HFFc6 (cell line): Measurements from ENCODE around the gene C19orf12. TPM values are rescaled to one million over a fixed set of nuclear protein-coding genes. Genes with fewer than 3 reads are reported as not detected.

Experiments
- DNase-seq: peaks from one replicate; pipeline ENCODE4 v3.0.0-alpha.2; 2018
- H3K27ac Mint-ChIP-seq: 2 replicates; pipeline ENCODE4 v1.8.0; 2020; ENCODE audit warnings: mild to moderate bottlenecking, mixed read lengths
- H3K27me3 Mint-ChIP-seq: 2 replicates; pipeline ENCODE4 v1.8.0; 2021; ENCODE audit warnings: mild to moderate bottlenecking, moderate library complexity, mixed read lengths; ENCODE audit not compliant: insufficient read depth
- H3K36me3 Mint-ChIP-seq: 2 replicates; pipeline ENCODE4 v1.8.0; 2021; ENCODE audit warnings: low read depth, mixed read lengths
- H3K4me1 Mint-ChIP-seq: 2 replicates; pipeline ENCODE4 v1.8.0; 2020; ENCODE audit warnings: low read depth, mixed read lengths
- H3K4me3 Mint-ChIP-seq: 2 replicates; pipeline ENCODE4 v1.8.0; 2020; ENCODE audit warnings: mild to moderate bottlenecking, moderate library complexity, mixed read lengths
- H3K9me3 Mint-ChIP-seq: 2 replicates; pipeline ENCODE4 v1.8.0; 2020; ENCODE audit warnings: mild to moderate bottlenecking, mixed read lengths
- total RNA-seq, 6 experiments: library from RNA; stranded (reverse); fragmentation: NEBNext Ultra II Directional; extraction: Animal tissue kit (Norgen Biotek cat#: 25700); gene quantifications; 2 replicates in 1 of 6; 3 replicates in 5 of 6; pipeline ENCODE4 v1.2.3, GENCODE V29; 2021
- TF ChIP-seq, protein P1 (sequence below): fragments of 200-600 bp; sonication (generic); IDR thresholded peaks from 2 replicates; pipeline ENCODE4 v1.5.0; 2021; ENCODE audit warnings: antibody characterized with exemption, mild to moderate bottlenecking

Gene C19orf12
- total RNA-seq, 6 experiments from 2014 or later, result 23.3 to 32.7 (median 24.7) TPM

DNA sequence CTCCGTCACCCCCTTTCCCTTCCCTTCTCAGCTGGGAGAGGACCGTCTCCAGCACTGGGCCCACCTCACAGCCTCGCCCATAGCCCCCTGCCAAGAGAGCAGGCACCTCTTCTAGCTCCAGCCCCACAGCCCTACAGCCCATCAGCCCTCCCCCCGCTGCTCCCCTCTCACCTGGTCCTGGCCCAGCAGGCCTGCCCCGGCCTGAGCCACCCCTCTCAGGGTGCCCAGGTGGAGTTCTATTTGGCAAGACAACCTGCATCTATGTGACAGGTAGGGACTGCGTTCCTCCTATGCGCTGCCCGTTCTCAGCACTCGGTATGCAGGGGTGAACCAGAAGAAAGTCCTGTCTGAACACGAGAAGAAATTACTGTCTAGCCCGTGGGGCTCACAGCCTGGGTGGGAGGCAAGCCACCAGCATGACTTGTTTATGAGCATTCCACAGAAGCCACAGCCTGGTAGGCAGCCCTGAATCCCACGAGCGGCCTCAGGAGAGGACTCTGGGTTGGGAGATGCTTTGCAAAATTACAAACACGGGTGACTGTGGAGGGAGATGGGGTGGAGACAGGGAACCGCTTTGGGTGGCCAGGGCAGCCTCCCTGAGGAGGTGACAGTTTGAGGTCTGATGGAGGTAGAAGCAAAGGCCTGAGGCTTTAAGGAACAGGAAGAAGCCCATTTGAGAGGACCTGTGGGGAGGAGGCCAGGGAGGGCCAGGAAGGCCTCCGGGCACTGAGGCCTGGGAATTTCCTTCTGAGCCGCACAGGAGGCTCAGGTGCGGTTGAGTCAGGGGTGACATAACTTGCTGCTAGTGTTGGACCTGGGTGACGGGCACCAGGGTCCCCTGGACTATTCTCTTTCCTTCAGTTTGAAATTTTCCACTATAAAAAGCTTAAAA, 51.0 kb downstream of the C19orf12 start:
- H3K27me3 Mint-ChIP-seq, result peaks cover 2% of the 10 kb centered on the region; the same call in 1 of the 2 replicates
- H3K9me3 Mint-ChIP-seq, result no peaks in the 10 kb centered on the region
- H3K4me1 Mint-ChIP-seq, result peaks cover 43% of the 10 kb centered on the region
- DNase-seq, result peak; percentile 41
- H3K36me3 Mint-ChIP-seq, result no peaks in the 10 kb centered on the region
- H3K4me3 Mint-ChIP-seq, result peak overlapping the region; percentile 75
- TF ChIP-seq, protein P1, sequence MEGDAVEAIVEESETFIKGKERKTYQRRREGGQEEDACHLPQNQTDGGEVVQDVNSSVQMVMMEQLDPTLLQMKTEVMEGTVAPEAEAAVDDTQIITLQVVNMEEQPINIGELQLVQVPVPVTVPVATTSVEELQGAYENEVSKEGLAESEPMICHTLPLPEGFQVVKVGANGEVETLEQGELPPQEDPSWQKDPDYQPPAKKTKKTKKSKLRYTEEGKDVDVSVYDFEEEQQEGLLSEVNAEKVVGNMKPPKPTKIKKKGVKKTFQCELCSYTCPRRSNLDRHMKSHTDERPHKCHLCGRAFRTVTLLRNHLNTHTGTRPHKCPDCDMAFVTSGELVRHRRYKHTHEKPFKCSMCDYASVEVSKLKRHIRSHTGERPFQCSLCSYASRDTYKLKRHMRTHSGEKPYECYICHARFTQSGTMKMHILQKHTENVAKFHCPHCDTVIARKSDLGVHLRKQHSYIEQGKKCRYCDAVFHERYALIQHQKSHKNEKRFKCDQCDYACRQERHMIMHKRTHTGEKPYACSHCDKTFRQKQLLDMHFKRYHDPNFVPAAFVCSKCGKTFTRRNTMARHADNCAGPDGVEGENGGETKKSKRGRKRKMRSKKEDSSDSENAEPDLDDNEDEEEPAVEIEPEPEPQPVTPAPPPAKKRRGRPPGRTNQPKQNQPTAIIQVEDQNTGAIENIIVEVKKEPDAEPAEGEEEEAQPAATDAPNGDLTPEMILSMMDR, result no peak
- H3K27ac Mint-ChIP-seq, result peak overlapping the region; percentile 98

DNA sequence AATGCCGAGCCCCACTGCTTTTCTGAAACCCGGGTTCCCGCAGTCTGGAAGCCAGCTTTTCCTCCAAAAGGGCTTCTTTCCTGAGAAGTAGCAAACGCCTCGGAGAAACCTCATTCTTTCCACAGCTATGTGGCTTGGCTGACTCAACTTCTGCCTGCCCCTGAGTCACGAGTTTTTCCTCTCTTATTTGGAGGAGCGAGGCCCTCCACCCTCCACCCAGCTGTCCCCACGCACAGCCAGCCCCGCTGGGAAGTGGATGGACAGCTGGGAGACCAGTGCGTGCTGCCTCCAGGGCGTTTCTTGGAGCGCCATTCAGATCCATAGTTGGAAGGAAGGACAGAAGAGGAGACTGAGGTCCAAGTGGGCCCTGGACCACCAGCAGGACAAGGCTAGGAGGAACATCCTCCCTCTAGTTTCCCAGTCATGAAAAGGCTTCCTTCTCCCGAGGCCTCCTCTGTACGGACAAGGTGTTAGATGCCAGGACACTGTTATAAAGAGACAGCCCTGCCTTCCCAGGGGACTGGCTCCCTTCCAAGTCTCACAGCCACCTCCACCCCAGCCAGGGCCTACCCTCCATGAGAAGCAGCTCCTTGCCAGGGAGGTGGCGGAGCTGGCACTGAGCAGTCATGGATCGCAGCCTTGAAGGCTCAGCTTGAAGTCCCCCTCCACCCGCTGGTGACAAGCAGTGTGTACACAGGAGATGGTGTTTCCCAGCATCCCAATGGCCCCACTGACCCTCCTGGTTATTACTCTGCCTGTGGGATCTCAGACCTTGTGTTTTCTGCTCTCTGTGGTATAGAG, 52.3 kb downstream of the C19orf12 start:
- TF ChIP-seq, protein P1, result no peak
- Mint-ChIP-seq H3K4me1 (peaks cover 50% of the 10 kb centered on the region), H3K27me3 (peaks cover 2% of the 10 kb centered on the region; the same call in 1 of the 2 replicates), H3K27ac (peak overlapping the region; percentile 98), H3K36me3 (no peaks in the 10 kb centered on the region), H3K4me3 (peak overlapping the region; percentile 87), H3K9me3 (no peaks in the 10 kb centered on the region)
- peak; percentile 90 for DNase-seq

DNA sequence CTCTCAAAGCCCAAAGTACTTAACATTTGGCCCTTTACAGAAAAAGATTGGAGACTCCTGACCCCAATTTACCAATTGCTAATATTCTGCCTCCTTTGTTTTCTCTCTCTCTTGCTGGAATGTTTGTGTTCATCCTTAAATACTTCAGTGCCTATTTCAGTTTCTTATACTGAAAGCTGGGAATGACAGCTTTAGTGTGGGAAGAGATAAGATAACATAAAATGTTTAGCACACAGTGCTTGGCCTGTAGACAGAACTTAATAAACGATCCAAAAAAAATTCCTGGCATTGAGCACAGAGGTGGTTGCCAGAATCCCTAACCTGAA, 52.8 kb downstream of the C19orf12 start:
- peaks cover 48% of the 10 kb centered on the region for H3K4me1 Mint-ChIP-seq
- TF ChIP-seq, protein P1, result no peak
- H3K4me3 Mint-ChIP-seq, result peak overlapping the region; percentile 87
- no peaks in the 10 kb centered on the region for H3K36me3 Mint-ChIP-seq
- peak overlapping the region; percentile 98 for H3K27ac Mint-ChIP-seq
- peaks cover 2% of the 10 kb centered on the region; the same call in 1 of the 2 replicates for H3K27me3 Mint-ChIP-seq
- no peaks in the 10 kb centered on the region for H3K9me3 Mint-ChIP-seq
- no peak for DNase-seq

DNA sequence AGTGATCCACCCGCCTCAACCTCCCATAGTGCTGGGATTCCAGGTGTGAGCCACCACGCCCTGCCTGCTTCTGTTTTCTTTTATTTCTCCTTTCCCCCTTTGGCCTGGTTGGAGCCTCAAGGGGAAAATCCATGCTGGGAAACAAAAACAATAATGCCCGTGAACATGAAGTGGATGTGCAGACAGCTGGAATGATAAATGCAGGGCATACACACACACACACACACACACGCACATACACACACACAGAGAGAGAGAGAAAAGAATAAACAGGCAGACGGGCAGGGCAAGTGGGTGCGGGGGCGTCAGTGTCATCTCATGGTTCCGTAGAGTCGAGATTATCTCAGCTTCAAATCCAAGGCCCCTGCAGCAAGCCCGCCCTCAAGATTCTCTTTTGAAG, 54.2 kb downstream of the C19orf12 start:
- Mint-ChIP-seq H3K27ac (no peak overlapping the region), H3K36me3 (no peaks in the 10 kb centered on the region), H3K4me3 (no peak overlapping the region), H3K9me3 (no peaks in the 10 kb centered on the region), H3K4me1 (peaks cover 34% of the 10 kb centered on the region), H3K27me3 (no peaks in the 10 kb centered on the region; the same call in 1 of the 2 replicates)
- DNase-seq, result no peak
- TF ChIP-seq, protein P1, result no peak

DNA sequence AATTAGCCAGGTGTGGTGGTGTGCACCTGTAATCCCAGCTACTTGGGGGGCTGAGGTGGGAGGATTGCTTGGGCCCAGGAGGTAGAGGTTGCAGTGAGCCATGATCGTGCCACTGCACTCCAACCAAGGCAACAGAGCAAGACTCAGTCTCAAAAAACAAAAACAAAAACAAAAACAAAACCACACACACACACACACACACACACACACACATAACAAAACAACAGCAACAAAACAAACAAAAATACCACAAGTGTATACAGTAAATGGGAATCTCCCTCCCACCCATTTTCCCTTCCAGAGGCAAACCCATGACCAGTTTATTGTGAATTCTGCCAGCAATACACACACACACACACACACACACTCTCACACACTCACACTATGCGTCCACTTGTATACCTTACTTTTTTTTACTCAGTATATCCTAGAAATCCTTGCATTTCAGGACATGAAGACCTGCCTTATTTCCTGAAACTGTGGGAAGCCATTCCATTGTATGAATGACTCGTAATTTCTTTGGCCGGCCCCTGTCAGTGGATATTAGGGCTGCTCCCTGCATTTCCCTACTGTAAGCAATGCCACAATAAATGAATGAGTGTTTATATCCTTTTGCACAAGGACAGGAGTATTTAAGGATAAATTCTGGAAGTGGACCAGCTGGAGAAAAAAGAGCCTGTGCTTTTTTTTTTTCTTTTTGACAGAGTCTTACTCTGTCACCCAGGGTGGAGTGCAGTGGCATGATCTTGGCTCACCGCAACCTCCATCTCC, 56.7 kb downstream of the C19orf12 start:
- H3K4me1 Mint-ChIP-seq, result peaks cover 23% of the 10 kb centered on the region
- H3K27ac Mint-ChIP-seq, result no peak overlapping the region
- TF ChIP-seq, protein P1, result no peak
- no peaks in the 10 kb centered on the region for H3K36me3 Mint-ChIP-seq
- H3K4me3 Mint-ChIP-seq, result no peak overlapping the region
- peaks cover 11% of the 10 kb centered on the region for H3K27me3 Mint-ChIP-seq
- no peaks in the 10 kb centered on the region for H3K9me3 Mint-ChIP-seq
- DNase-seq, result peak; percentile 25
